Fibroblast of pulmonary artery (primary cell): ENCODE data around the gene TMEM190.

Source experiments
- DNase-seq: peaks from one replicate; pipeline ENCODE4 v3.0.0-alpha.2; 2010; ENCODE audit warnings: low read depth
- H3K4me3 ChIP-seq: replicated peaks from 2 replicates; pipeline ENCODE4 v1.5.1; 2011; ENCODE audit warnings: low read depth, mild to moderate bottlenecking, control low read depth, low read length, moderate library complexity
- TF ChIP-seq, protein P1 (sequence below): IDR thresholded peaks from 2 replicates; pipeline ENCODE4 v1.5.1; 2011; ENCODE audit warnings: mild to moderate bottlenecking, control low read depth, low read length, inconsistent platforms; ENCODE audit errors: missing control alignments

Gene TMEM190

DNA sequence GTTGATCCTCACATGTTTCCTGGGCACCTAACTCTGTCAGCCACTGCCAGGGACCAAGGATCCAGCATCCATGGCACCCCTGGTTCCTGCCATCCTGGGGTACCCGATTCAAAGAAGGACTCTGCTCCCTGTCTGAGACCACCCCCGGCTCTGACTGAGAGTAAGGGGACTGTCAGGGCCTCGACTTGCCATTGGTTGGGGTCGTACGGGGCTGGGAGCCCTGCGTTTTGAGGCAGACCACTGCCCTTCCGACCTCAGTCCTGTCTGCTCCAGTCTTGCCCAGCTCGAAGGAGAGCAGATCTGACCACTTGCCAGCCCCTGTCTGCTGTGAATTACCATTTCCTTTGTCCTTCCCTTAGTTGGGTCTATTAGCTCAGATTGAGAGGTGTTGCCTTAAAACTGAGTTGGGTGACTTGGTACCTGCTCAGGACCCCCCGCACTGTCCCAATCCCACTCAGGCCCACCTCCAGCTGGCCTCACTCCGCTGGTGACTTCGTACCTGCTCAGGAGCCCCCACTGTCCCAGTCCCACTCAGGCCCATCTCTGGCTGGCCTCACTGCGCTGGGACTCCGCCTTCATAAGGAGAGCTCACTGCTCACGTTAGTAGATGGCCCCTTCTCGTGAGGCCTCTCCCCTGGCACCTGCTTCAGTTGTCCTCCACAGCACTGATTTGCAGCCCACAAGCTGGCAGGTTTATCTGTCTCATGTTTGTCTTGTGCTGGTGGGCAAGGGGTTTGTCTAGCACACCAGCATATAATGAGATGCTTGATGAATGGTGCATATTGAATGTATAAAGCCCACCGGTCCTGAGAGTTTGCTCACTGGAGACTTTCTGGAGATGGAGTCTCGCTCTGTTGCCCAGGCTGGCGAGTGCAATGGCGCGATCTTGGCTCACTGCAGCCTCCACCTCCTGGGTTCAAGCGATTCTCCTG, 13.0 kb downstream of the TMEM190 start:
- DNase-seq: no peak
- H3K4me3 ChIP-seq: no peak overlapping the region
- TF ChIP-seq, protein P1, sequence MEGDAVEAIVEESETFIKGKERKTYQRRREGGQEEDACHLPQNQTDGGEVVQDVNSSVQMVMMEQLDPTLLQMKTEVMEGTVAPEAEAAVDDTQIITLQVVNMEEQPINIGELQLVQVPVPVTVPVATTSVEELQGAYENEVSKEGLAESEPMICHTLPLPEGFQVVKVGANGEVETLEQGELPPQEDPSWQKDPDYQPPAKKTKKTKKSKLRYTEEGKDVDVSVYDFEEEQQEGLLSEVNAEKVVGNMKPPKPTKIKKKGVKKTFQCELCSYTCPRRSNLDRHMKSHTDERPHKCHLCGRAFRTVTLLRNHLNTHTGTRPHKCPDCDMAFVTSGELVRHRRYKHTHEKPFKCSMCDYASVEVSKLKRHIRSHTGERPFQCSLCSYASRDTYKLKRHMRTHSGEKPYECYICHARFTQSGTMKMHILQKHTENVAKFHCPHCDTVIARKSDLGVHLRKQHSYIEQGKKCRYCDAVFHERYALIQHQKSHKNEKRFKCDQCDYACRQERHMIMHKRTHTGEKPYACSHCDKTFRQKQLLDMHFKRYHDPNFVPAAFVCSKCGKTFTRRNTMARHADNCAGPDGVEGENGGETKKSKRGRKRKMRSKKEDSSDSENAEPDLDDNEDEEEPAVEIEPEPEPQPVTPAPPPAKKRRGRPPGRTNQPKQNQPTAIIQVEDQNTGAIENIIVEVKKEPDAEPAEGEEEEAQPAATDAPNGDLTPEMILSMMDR: no peak

DNA sequence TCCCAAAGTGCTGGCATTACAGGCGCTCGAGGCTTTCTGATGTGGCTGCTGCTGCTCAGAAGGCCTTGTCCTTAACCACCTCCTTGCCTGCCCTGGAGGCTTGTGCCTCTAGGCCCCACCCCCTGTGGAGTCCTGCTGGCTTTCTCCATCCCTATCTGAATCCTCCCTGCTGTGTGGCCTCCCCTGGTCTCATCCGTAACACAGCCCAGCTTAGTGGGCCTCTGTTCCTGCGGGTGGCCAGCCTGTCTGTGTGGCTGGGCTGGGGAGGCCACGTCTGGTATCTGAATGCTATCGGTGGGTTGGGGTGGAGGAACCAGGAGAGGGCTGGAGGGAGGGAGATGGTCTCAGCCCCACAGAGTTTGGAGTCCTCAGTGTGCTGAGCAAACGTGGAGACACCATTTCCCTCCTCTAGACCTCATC, 13.8 kb downstream of the TMEM190 start:
- no peak for DNase-seq
- TF ChIP-seq, protein P1: no peak

GRCh38 chr19:55391191-55391670, 14.6 kb downstream of the TMEM190 start:
- no peak for DNase-seq
- H3K4me3 ChIP-seq: no peak overlapping the region
- TF ChIP-seq, protein P1: no peak

More for the DNA sequence above, 13.8 kb downstream of the TMEM190 start:
- no peak overlapping the region for H3K4me3 ChIP-seq

GRCh38 chr19:55391702-55392615, 15.3 kb downstream of the TMEM190 start:
- TF ChIP-seq, protein P1: no peak
- no peak overlapping the region for H3K4me3 ChIP-seq
- DNase-seq: no peak

DNA sequence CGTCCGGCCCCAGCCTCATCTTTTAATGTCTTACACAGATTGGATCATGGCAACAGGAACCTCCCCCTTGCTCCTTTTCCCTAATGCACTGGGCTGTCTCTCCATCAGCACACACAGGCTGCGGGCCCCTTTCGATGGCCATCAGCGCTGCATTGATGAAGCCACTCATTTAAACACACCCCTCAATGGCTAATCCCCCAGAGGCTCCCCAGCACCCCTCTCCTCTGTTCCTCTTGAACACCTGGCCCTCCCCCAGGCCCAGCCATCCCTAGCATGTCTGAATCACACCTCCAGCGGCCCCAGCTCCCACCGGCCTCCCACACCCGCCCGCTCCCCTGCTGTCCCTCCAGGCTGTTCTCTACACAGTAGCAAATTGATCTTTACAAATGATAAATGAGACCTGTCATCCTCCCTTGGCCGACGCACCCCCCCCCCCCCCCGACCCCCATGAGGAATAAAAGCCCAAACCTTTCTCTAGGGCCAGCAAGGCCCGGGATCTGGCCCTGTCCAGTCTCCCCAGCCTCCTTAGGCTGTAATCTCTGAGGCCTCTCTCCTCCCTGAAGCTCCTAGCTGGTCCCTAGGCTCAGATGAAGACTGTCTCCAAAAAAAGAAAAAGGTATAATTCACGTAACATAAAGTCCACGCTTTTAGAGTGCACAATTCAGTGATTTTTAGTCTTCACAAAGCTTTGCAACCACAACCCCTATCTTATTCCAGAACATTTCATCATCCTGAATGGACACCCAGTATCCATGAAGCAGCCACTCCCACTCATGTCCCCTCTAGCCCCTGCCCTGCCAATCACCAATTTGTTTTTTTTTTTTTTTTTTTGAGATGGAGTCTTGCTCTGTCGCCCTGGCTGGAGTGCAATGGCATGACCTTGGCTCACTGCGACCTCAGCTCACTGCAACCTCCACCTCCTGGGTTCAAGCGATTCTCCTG, 16.5 kb downstream of the TMEM190 start:
- TF ChIP-seq, protein P1: no peak
- no peak overlapping the region for H3K4me3 ChIP-seq
- no peak for DNase-seq
